HepG2 (cell line): ENCODE measurements around the gene DHH. TPM values are rescaled to one million over a fixed set of nuclear protein-coding genes. Genes with fewer than 3 reads are reported as not detected.

Experiments
- AKAP8 ChIP-seq: sonication (generic); formaldehyde crosslinking; IDR thresholded peaks from 2 replicates; pipeline ENCODE4 v1.5.1; 2020; ENCODE audit warnings: mild to moderate bottlenecking, missing genetic modification reagents
- CHD2 ChIP-seq: IDR thresholded peaks from 2 replicates; pipeline ENCODE4 v1.6.1; 2011; ENCODE audit warnings: low read depth, low read length, improper control_type of control experiment
- FOXK1 ChIP-seq: sonication (generic); formaldehyde crosslinking; IDR thresholded peaks from 2 replicates; pipeline ENCODE4 v1.4.0; 2020; ENCODE audit warnings: low read depth, missing genetic modification reagents, borderline replicate concordance
- GABPB1 ChIP-seq: IDR thresholded peaks from 2 replicates; pipeline ENCODE4 v1.6.1; 2016; ENCODE audit warnings: mild to moderate bottlenecking, missing genetic modification reagents, moderate library complexity, missing compliant biosample characterization
- GATAD2A ChIP-seq: IDR thresholded peaks from 2 replicates; pipeline ENCODE4 v1.6.1; 2016
- HNRNPK ChIP-seq: fragments of 200-400 bp; formaldehyde crosslinking; IDR thresholded peaks from 2 replicates; pipeline ENCODE4 v1.6.1; 2018; ENCODE audit warnings: low read length, low read depth, moderate library complexity, mild to moderate bottlenecking; ENCODE audit not compliant: poor library complexity, severe bottlenecking
- KLF11 ChIP-seq: IDR thresholded peaks from 2 replicates; pipeline ENCODE4 v1.6.1; 2016; ENCODE audit warnings: missing compliant biosample characterization
- KMT2A ChIP-seq: sonication (generic); formaldehyde crosslinking; IDR thresholded peaks from 2 replicates; pipeline ENCODE4 v1.4.0; 2020; ENCODE audit warnings: missing genetic modification reagents
- MTF2 ChIP-seq: sonication (generic); formaldehyde crosslinking; IDR thresholded peaks from 2 replicates; pipeline ENCODE4 v1.5.0; 2020; ENCODE audit warnings: missing genetic modification reagents, borderline replicate concordance
- NRL ChIP-seq: sonication (generic); formaldehyde crosslinking; IDR thresholded peaks from 2 replicates; pipeline ENCODE4 v1.5.0; 2020; ENCODE audit warnings: missing genetic modification reagents, mild to moderate bottlenecking, moderate library complexity, borderline replicate concordance
- PHF21A ChIP-seq: sonication (generic); formaldehyde crosslinking; IDR thresholded peaks from 2 replicates; pipeline ENCODE4 v1.5.0; 2020; ENCODE audit warnings: mild to moderate bottlenecking, missing genetic modification reagents
- PITX1 ChIP-seq: sonication (generic); formaldehyde crosslinking; IDR thresholded peaks from 2 replicates; pipeline ENCODE4 v1.5.1; 2020; ENCODE audit warnings: mild to moderate bottlenecking, missing genetic modification reagents
- RARA ChIP-seq: IDR thresholded peaks from 2 replicates; pipeline ENCODE4 v1.6.1; 2016; ENCODE audit warnings: missing genetic modification reagents, missing compliant biosample characterization
- SKI ChIP-seq: fragments of 450-650 bp; IDR thresholded peaks from one replicate; pipeline ENCODE4 v1.6.1; 2018; ENCODE audit warnings: mild to moderate bottlenecking; ENCODE audit not compliant: partially characterized antibody
- SMARCE1 ChIP-seq: fragments of 450-650 bp; IDR thresholded peaks from 2 replicates; pipeline ENCODE4 v1.6.1; 2017; ENCODE audit warnings: borderline replicate concordance
- SP5 ChIP-seq: IDR thresholded peaks from 2 replicates; pipeline ENCODE4 v1.6.1; 2016; ENCODE audit warnings: low read depth, borderline replicate concordance
- SPEN ChIP-seq: sonication (generic); formaldehyde crosslinking; IDR thresholded peaks from 2 replicates; pipeline ENCODE4 v1.5.1; 2020; ENCODE audit warnings: low read depth, mild to moderate bottlenecking, missing genetic modification reagents
- THAP11 ChIP-seq: IDR thresholded peaks from 2 replicates; pipeline ENCODE4 v1.6.1; 2016; ENCODE audit warnings: missing biosample characterization, missing genetic modification reagents
- TP53 ChIP-seq: sonication (generic); formaldehyde crosslinking; conservative IDR thresholded peaks from 2 replicates; pipeline ENCODE4 v1.4.0; 2020; ENCODE audit warnings: missing genetic modification reagents
- TRIM24 ChIP-seq: sonication (generic); formaldehyde crosslinking; IDR thresholded peaks from 2 replicates; pipeline ENCODE4 v1.8.0; 2022; ENCODE audit warnings: mild to moderate bottlenecking, missing genetic modification reagents
- ZFP36L2 ChIP-seq: sonication (generic); formaldehyde crosslinking; IDR thresholded peaks from 2 replicates; pipeline ENCODE4 v1.4.0; 2020; ENCODE audit warnings: missing genetic modification reagents
- ZFYVE20 ChIP-seq: sonication (generic); formaldehyde crosslinking; IDR thresholded peaks from 2 replicates; pipeline ENCODE4 v1.8.0; 2023; ENCODE audit warnings: low read depth, mild to moderate bottlenecking, moderate library complexity, missing genetic modification reagents, borderline replicate concordance
- ZMYM4 ChIP-seq: sonication (generic); formaldehyde crosslinking; IDR thresholded peaks from 2 replicates; pipeline ENCODE4 v1.8.1; 2023; ENCODE audit warnings: mild to moderate bottlenecking, missing genetic modification reagents
- ZNF225 ChIP-seq: sonication (generic); formaldehyde crosslinking; IDR thresholded peaks from 2 replicates; pipeline ENCODE4 v1.4.0; 2020; ENCODE audit warnings: mild to moderate bottlenecking, missing genetic modification reagents
- ZNF335 ChIP-seq: sonication (generic); formaldehyde crosslinking; IDR thresholded peaks from 2 replicates; pipeline ENCODE4 v1.4.0; 2020; ENCODE audit warnings: missing genetic modification reagents
- ZNF431 ChIP-seq: sonication (generic); formaldehyde crosslinking; IDR thresholded peaks from 2 replicates; pipeline ENCODE4 v1.9.0; 2022; ENCODE audit warnings: missing genetic modification reagents, low read depth, mild to moderate bottlenecking, borderline replicate concordance
- ZNF451 ChIP-seq: sonication (generic); formaldehyde crosslinking; IDR thresholded peaks from 2 replicates; pipeline ENCODE4 v1.5.0; 2020; ENCODE audit warnings: mild to moderate bottlenecking, missing genetic modification reagents
- ZNF543 ChIP-seq: sonication (generic); formaldehyde crosslinking; IDR thresholded peaks from 2 replicates; pipeline ENCODE4 v1.4.0; 2020; ENCODE audit warnings: mild to moderate bottlenecking, missing genetic modification reagents
- ZNF547 ChIP-seq: sonication (generic); formaldehyde crosslinking; IDR thresholded peaks from 2 replicates; pipeline ENCODE4 v1.5.1; 2020; ENCODE audit warnings: mild to moderate bottlenecking, missing genetic modification reagents
- ZNF670 ChIP-seq: sonication (generic); formaldehyde crosslinking; IDR thresholded peaks from 2 replicates; pipeline ENCODE4 v1.8.0; 2022; ENCODE audit warnings: mild to moderate bottlenecking, missing genetic modification reagents, borderline replicate concordance
- polyA plus RNA-seq, 8 experiments: library from polyadenylated mRNA; depleted of rRNA in 3 of 8; stranded (reverse) in 7 of 8; unstranded in 1 of 8; fragments of >200 nt; fragmentation: Illumina TruSeq in 4 of 8; extraction: Trizol in 4 of 8; gene quantifications; 2 replicates each; pipeline versions ENCODE4 v1.2.1 to v1.2.3, GENCODE V29; 2011 to 2016; ENCODE audit warnings: low read depth in 4 of 8, missing spikeins in 1 of 8, mixed read lengths in 1 of 8; ENCODE audit not compliant: insufficient read depth in 1 of 8
- total RNA-seq, 5 experiments: library from RNA; depleted of rRNA; stranded (reverse); fragments of >200 nt; fragmentation: Illumina TruSeq; extraction: Trizol; gene quantifications; 2 replicates each; pipeline ENCODE4 v1.2.3, GENCODE V29; 2016; ENCODE audit warnings: low read depth in 1 of 5
- TF ChIP-seq, protein P1 (sequence below): sonication (generic); formaldehyde crosslinking; conservative IDR thresholded peaks from 2 replicates; pipeline ENCODE4 v1.4.0; 2020; ENCODE audit warnings: mild to moderate bottlenecking, missing genetic modification reagents, moderate library complexity

Gene DHH
- total and polyA plus RNA-seq, 2 of the 13 experiments (the other 11 are each of a cell fraction or from before 2014, with no cell fraction given), result not detected

DNA sequence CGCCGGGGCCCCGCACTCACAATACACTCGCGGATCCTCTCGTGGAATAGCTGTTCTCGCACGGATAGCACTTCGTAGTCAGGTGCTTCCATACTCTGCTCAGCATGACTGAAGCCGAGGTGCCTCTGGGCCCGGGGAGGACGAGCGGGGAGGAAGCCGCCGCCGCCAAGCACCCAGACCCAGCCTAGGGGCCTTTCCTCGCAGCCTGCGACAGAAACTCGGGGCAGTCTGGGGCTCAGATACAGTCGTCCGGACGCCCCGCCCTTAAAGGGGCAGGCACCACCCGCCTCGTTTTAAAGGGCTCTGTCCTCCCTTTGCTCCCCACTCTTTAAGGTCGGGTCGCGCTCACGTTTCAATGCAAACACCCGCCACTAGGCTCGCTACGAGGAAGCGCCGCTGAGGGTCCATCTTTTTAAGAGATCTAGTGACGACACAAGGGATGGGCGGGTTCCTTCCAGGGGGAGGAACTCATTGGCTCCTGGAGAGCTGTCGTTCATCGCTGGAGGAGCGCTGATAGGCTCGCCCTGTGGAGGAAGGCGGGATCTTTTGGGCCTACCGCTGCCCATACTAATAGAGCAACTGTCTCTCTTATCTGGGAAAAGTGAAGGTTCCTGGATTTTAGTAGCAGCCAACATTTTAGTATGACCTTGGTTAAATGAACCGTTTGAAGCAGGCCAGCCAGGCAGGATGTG, 16.0 kb upstream of the DHH start, which contains the start of gene LMBR1L (continued):
- TF ChIP-seq SKI (no peak), SP5 (CRISPR knock-in tag) (peak; percentile 36; the same call in 1 of the 2 replicates), FOXK1 (CRISPR knock-in tag) (peak; percentile 36; the same call in 1 of the 2 replicates), KLF11 (CRISPR knock-in tag) (no peak), AKAP8 (CRISPR knock-in tag) (0 out of 2 replicates have a peak, but pooled peaks have one; percentile 35), ZFYVE20 (CRISPR knock-in tag) (no peak), SMARCE1 (no peak), ZNF335 (0 out of 2 replicates have a peak, but pooled peaks have one; percentile 37), THAP11 (CRISPR knock-in tag) (peak; percentile 59; the same call in 1 of the 2 replicates), ZNF431 (CRISPR knock-in tag) (no peak; the same call in 1 of the 2 replicates), RARA (CRISPR knock-in tag) (no peak), NRL (CRISPR knock-in tag) (peak; percentile 38; the same call in 1 of the 2 replicates), TRIM24 (CRISPR knock-in tag) (no peak), PHF21A (peak; percentile 73), ZNF543 (CRISPR knock-in tag) (no peak), PITX1 (CRISPR knock-in tag) (no peak; the same call in 1 of the 2 replicates), CHD2 (peak; percentile 10; the same call in 1 of the 2 replicates), ZNF451 (no peak), ZNF670 (CRISPR knock-in tag) (no peak), HNRNPK (no peak), TP53 (CRISPR knock-in tag) (0 out of 2 replicates have a peak, but pooled peaks have one; percentile 43), KMT2A (CRISPR knock-in tag) (peak; percentile 53; the same call in 1 of the 2 replicates), ZMYM4 (CRISPR knock-in tag) (peak; percentile 87), ZNF225 (CRISPR knock-in tag) (no peak), ZNF547 (CRISPR knock-in tag) (peak; percentile 75; the same call in 1 of the 2 replicates), SPEN (CRISPR knock-in tag) (no peak), MTF2 (CRISPR knock-in tag) (no peak), ZFP36L2 (CRISPR knock-in tag) (no peak), GATAD2A (CRISPR knock-in tag) (no peak), GABPB1 (CRISPR knock-in tag) (peak; percentile 61)
- TF ChIP-seq, protein P1, sequence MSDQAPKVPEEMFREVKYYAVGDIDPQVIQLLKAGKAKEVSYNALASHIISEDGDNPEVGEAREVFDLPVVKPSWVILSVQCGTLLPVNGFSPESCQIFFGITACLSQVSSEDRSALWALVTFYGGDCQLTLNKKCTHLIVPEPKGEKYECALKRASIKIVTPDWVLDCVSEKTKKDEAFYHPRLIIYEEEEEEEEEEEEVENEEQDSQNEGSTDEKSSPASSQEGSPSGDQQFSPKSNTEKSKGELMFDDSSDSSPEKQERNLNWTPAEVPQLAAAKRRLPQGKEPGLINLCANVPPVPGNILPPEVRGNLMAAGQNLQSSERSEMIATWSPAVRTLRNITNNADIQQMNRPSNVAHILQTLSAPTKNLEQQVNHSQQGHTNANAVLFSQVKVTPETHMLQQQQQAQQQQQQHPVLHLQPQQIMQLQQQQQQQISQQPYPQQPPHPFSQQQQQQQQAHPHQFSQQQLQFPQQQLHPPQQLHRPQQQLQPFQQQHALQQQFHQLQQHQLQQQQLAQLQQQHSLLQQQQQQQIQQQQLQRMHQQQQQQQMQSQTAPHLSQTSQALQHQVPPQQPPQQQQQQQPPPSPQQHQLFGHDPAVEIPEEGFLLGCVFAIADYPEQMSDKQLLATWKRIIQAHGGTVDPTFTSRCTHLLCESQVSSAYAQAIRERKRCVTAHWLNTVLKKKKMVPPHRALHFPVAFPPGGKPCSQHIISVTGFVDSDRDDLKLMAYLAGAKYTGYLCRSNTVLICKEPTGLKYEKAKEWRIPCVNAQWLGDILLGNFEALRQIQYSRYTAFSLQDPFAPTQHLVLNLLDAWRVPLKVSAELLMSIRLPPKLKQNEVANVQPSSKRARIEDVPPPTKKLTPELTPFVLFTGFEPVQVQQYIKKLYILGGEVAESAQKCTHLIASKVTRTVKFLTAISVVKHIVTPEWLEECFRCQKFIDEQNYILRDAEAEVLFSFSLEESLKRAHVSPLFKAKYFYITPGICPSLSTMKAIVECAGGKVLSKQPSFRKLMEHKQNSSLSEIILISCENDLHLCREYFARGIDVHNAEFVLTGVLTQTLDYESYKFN (CRISPR knock-in tag), result peak; percentile 38; the same call in 1 of the 2 replicates
